ENCODE data around the gene DPPA2. TPM values are rescaled to one million over a fixed set of nuclear protein-coding genes. Genes with fewer than 3 reads are reported as not detected.

Gene DPPA2
- total RNA-seq, result not detected in 2 replicates

GRCh38 chr3:109316162-109316730 is at the start of gene DPPA2:
TSS of gene DPPA2 (minus strand) at chr3:109316517. CDS start at chr3:109314542, 1,975 bp downstream.

GRCh38 chr3:109337393-109337792 is 21.1 kb upstream of the DPPA2 start, which contains the start of gene DPPA4:
TSS of gene DPPA4 (minus strand) at chr3:109337546. CDS start at chr3:109337517, 29 bp downstream.

Small RNA genes lying within 50 kb of the gene (small RNA-seq; reads per million reads assigned to genes)
- gene AC124945.1 (not detected), gene RF00017 (not detected)

Other genes with a start within 250 kb of the DPPA2 start
- gene MORC1, start 198.4 kb downstream of the DPPA2 start, total RNA-seq, result not detected in 2 replicates
- gene C3orf85, start 179.8 kb downstream of the DPPA2 start, total RNA-seq, result not detected in 2 replicates
- gene DPPA4, start 21.0 kb upstream of the DPPA2 start, total RNA-seq, result not detected in 2 replicates

Measured in thoracic aorta endothelial cell (primary cell).